ENCODE data around the gene NPAS4.

DNA sequence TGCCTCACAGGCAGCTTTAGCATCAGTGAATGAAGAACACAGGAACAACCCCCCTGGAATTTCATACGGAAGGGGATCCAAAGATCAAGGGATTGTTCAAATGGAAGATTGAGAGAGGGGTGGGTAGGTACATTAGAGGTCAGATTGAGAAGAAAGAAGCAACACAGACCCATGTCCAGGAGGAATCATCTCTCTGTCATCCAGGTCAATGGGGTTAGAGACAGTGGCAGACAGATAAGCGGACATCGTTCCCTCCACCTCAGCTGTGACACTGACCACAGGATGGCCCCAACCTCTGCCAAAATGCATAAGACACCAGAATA lies 1.9 kb upstream of the NPAS4 start:
- TF ChIP-seq, protein P1, sequence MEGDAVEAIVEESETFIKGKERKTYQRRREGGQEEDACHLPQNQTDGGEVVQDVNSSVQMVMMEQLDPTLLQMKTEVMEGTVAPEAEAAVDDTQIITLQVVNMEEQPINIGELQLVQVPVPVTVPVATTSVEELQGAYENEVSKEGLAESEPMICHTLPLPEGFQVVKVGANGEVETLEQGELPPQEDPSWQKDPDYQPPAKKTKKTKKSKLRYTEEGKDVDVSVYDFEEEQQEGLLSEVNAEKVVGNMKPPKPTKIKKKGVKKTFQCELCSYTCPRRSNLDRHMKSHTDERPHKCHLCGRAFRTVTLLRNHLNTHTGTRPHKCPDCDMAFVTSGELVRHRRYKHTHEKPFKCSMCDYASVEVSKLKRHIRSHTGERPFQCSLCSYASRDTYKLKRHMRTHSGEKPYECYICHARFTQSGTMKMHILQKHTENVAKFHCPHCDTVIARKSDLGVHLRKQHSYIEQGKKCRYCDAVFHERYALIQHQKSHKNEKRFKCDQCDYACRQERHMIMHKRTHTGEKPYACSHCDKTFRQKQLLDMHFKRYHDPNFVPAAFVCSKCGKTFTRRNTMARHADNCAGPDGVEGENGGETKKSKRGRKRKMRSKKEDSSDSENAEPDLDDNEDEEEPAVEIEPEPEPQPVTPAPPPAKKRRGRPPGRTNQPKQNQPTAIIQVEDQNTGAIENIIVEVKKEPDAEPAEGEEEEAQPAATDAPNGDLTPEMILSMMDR (IDR thresholded peaks at IDR 0.05), result no peak
- no peak for TF ChIP-seq POLR2A (IDR thresholded peaks at IDR 0.05)

Data from vagina (tissue), 2 donors.